HG03159 (cell line): Measurements from ENCODE around the gene ASTN2.

Experiments
- ATAC-seq: cut with Tn5 transposase; IDR thresholded peaks from one replicate; pipeline ENCODE4 v1.9.1; 2021; ENCODE audit warnings: mild to moderate bottlenecking, moderate library complexity; ENCODE audit not compliant: unreplicated experiment

ASTN2 gene

GRCh38 chr9:117265253-117265652 is 149.6 kb downstream of the ASTN2 start:
- no peak for ATAC-seq

GRCh38 chr9:117258184-117258866 is 156.5 kb downstream of the ASTN2 start:
- ATAC-seq, result no peak

GRCh38 chr9:117253261-117253660 is 161.6 kb downstream of the ASTN2 start:
- no peak for ATAC-seq

GRCh38 chr9:117250610-117251215 is 164.1 kb downstream of the ASTN2 start:
- ATAC-seq, result no peak

- ATAC-seq, result no peak
Measured at GRCh38 chr9:117249799-117250198, 165.1 kb downstream of the ASTN2 start.

GRCh38 chr9:117247266-117247665 is 167.6 kb downstream of the ASTN2 start:
- ATAC-seq, result no peak

GRCh38 chr9:117245175-117245829 is 169.6 kb downstream of the ASTN2 start:
- ATAC-seq, result no peak

- ATAC-seq, result no peak
Measured at GRCh38 chr9:117242082-117242481, 172.8 kb downstream of the ASTN2 start.

- no peak for ATAC-seq
Measured at GRCh38 chr9:117239428-117239827, 175.4 kb downstream of the ASTN2 start.

GRCh38 chr9:117234103-117234502 is 180.8 kb downstream of the ASTN2 start:
- ATAC-seq, result no peak

GRCh38 chr9:117233016-117233415 is 181.8 kb downstream of the ASTN2 start:
- no peak for ATAC-seq

- no peak for ATAC-seq
Measured at GRCh38 chr9:117232281-117232680, 182.6 kb downstream of the ASTN2 start.

GRCh38 chr9:117231012-117231411 is 183.8 kb downstream of the ASTN2 start:
- ATAC-seq, result no peak

- ATAC-seq, result no peak
Measured at GRCh38 chr9:117224695-117225094, 190.2 kb downstream of the ASTN2 start.

GRCh38 chr9:117218951-117219350 is 195.9 kb downstream of the ASTN2 start:
- ATAC-seq, result no peak

- no peak for ATAC-seq
Measured at GRCh38 chr9:117214416-117214815, 200.4 kb downstream of the ASTN2 start.

GRCh38 chr9:117211280-117211679 is 203.6 kb downstream of the ASTN2 start:
- ATAC-seq, result no peak

GRCh38 chr9:117205806-117206205 is 209.1 kb downstream of the ASTN2 start:
- ATAC-seq, result no peak

GRCh38 chr9:117204971-117205370 is 209.9 kb downstream of the ASTN2 start:
- no peak for ATAC-seq

- no peak for ATAC-seq
Measured at GRCh38 chr9:117191504-117192261, 223.2 kb downstream of the ASTN2 start.

- no peak for ATAC-seq
Measured at GRCh38 chr9:117189121-117189520, 225.7 kb downstream of the ASTN2 start.

GRCh38 chr9:117188394-117188793 is 226.5 kb downstream of the ASTN2 start:
- no peak for ATAC-seq
